Hair follicle dermal papilla cell (primary cell): Measurements from ENCODE around the gene KIF2B. TPM values are rescaled to one million over a fixed set of nuclear protein-coding genes. Genes with fewer than 3 reads are reported as not detected.

Source experiments
- total RNA-seq: library from RNA; depleted of rRNA; stranded (reverse); fragments of >200 nt; gene quantifications from 2 replicates; pipeline ENCODE4 v1.2.3, GENCODE V29; 2012

The KIF2B gene, protein sequence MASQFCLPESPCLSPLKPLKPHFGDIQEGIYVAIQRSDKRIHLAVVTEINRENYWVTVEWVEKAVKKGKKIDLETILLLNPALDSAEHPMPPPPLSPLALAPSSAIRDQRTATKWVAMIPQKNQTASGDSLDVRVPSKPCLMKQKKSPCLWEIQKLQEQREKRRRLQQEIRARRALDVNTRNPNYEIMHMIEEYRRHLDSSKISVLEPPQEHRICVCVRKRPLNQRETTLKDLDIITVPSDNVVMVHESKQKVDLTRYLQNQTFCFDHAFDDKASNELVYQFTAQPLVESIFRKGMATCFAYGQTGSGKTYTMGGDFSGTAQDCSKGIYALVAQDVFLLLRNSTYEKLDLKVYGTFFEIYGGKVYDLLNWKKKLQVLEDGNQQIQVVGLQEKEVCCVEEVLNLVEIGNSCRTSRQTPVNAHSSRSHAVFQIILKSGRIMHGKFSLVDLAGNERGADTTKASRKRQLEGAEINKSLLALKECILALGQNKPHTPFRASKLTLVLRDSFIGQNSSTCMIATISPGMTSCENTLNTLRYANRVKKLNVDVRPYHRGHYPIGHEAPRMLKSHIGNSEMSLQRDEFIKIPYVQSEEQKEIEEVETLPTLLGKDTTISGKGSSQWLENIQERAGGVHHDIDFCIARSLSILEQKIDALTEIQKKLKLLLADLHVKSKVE
- not detected in 2 replicates for total RNA-seq

DNA sequence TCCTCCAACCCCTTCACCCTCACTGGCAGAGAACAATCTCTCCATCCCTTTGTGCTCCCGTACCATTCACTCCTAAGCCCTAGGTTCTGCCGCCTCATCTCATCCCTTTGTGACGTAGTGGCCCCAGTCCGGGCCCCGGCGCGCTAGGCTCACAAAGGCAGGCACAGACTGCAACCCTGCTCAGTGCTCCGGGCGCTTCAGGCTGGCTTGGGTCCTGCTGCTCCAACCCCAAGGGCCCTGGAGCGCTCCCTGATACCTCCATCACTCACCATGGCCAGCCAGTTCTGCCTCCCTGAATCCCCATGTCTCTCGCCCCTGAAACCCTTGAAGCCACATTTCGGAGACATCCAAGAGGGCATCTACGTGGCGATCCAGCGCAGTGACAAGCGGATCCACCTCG, at the start of gene KIF2B:
Gene KIF2B (plus strand): TSS at position 164 of the 400 bp plus-strand sequence. CDS start 107 bp downstream, at position 271.

